Mesenchymal stem cell (in vitro differentiated cells and primary cell): ENCODE data around the gene ICA1L.
"Not testable (repeated sequence)": the region's sequence is repeated elsewhere in the genome, so short reads cannot be mapped to it uniquely, and the experiment has no call there.

ENCODE experiments used
- DNase-seq: peaks from one replicate; pipeline ENCODE4 v3.0.0-alpha.2; 2013
- H2AFZ ChIP-seq: one replicate; pipeline ENCODE4 v1.6.1; 2013; ENCODE audit warnings: low read depth, mild to moderate bottlenecking, control low read depth, inconsistent platforms, low read length, moderate library complexity
- H2AK5ac ChIP-seq: 2 replicates; pipeline ENCODE4 v1.6.1; 2013; ENCODE audit warnings: low read length, moderate library complexity, mild to moderate bottlenecking, inconsistent platforms; ENCODE audit not compliant: severe bottlenecking
- H2BK120ac ChIP-seq: one replicate; pipeline ENCODE4 v1.6.1; 2013; ENCODE audit warnings: low read depth, mild to moderate bottlenecking, inconsistent platforms, low read length, moderate library complexity
- H2BK12ac ChIP-seq, 2 experiments: one replicate each; pipeline ENCODE4 v1.6.1; 2013; ENCODE audit warnings: inconsistent platforms in 2 of 2, low read length in 2 of 2, mild to moderate bottlenecking in 2 of 2, moderate library complexity in 2 of 2, control low read depth in 1 of 2
- H2BK15ac ChIP-seq: one replicate; pipeline ENCODE4 v1.6.1; 2013; ENCODE audit warnings: mild to moderate bottlenecking, low read depth, inconsistent platforms; ENCODE audit not compliant: poor library complexity, severe bottlenecking
- H2BK5ac ChIP-seq: 2 replicates; pipeline ENCODE4 v1.6.1; 2013; ENCODE audit warnings: low read depth, mild to moderate bottlenecking, low read length, control low read depth, inconsistent platforms; ENCODE audit not compliant: poor library complexity, severe bottlenecking
- H3K14ac ChIP-seq, 2 experiments: one replicate each; pipeline ENCODE4 v1.6.1; 2013; ENCODE audit warnings: inconsistent platforms in 2 of 2, low read length in 2 of 2, control low read depth in 1 of 2, mild to moderate bottlenecking in 1 of 2, moderate library complexity in 1 of 2
- H3K18ac ChIP-seq, 2 experiments: one replicate each; pipeline ENCODE4 v1.6.1; 2013; ENCODE audit warnings: inconsistent platforms in 2 of 2, low read length in 2 of 2, control low read depth in 1 of 2, low read depth in 1 of 2, mild to moderate bottlenecking in 1 of 2
- H3K23ac ChIP-seq, 2 experiments: one replicate each; pipeline ENCODE4 v1.6.1; 2013; ENCODE audit warnings: inconsistent platforms in 2 of 2, low read length in 2 of 2, mild to moderate bottlenecking in 2 of 2, moderate library complexity in 2 of 2, control low read depth in 1 of 2
- H3K27ac ChIP-seq: 2 replicates; pipeline ENCODE4 v1.5.1; 2013; ENCODE audit warnings: mild to moderate bottlenecking, moderate library complexity, low read length, control low read depth, inconsistent platforms; ENCODE audit not compliant: poor library complexity, severe bottlenecking
- H3K27me3 ChIP-seq, 2 experiments: 2 replicates each; pipeline versions ENCODE4 v1.6.1 to v1.7.0; 2013; ENCODE audit warnings: low read length in 2 of 2, mild to moderate bottlenecking in 2 of 2, moderate library complexity in 2 of 2, control low read depth in 1 of 2, inconsistent platforms in 1 of 2; ENCODE audit not compliant: control insufficient read depth in 1 of 2, insufficient read depth in 1 of 2
- H3K36me3 ChIP-seq, 2 experiments: 2 replicates each; pipeline versions ENCODE4 v1.6.1 to v1.7.0; 2013; ENCODE audit warnings: low read length in 2 of 2, control low read depth in 1 of 2, inconsistent platforms in 1 of 2, low read depth in 1 of 2, mild to moderate bottlenecking in 1 of 2; ENCODE audit not compliant: insufficient read depth in 2 of 2, control insufficient read depth in 1 of 2
- H3K4ac ChIP-seq, 2 experiments: one replicate each; pipeline ENCODE4 v1.6.1; 2013; ENCODE audit warnings: inconsistent platforms in 2 of 2, low read length in 2 of 2, mild to moderate bottlenecking in 2 of 2, moderate library complexity in 2 of 2, control low read depth in 1 of 2, low read depth in 1 of 2
- H3K4me1 ChIP-seq: 2 replicates; pipeline ENCODE4 v1.6.1; 2013; ENCODE audit warnings: low read depth, low read length, control low read depth; ENCODE audit not compliant: control insufficient read depth, insufficient read depth
- H3K4me2 ChIP-seq: 2 replicates; pipeline ENCODE4 v1.6.1; 2013; ENCODE audit warnings: low read length, mild to moderate bottlenecking, inconsistent platforms; ENCODE audit not compliant: poor library complexity, severe bottlenecking
- H3K4me3 ChIP-seq, 2 experiments: 2 replicates each; pipeline versions ENCODE4 v1.5.1 to v1.7.0; 2013; ENCODE audit warnings: low read length in 2 of 2, mild to moderate bottlenecking in 2 of 2, control low read depth in 1 of 2, low read depth in 1 of 2; ENCODE audit not compliant: insufficient read depth in 1 of 2
- H3K79me1 ChIP-seq: replicated peaks from 2 replicates; pipeline ENCODE4 v1.6.1; 2013; ENCODE audit warnings: mild to moderate bottlenecking, control low read depth, low read length, inconsistent platforms; ENCODE audit not compliant: poor library complexity, severe bottlenecking
- H3K9ac ChIP-seq: 2 replicates; pipeline ENCODE4 v1.7.0; 2013; ENCODE audit warnings: mild to moderate bottlenecking, low read length, moderate library complexity
- H3K9me3 ChIP-seq: 2 replicates; pipeline ENCODE4 v1.7.0; 2013; ENCODE audit warnings: mild to moderate bottlenecking, low read length; ENCODE audit not compliant: control insufficient read depth
- H4K8ac ChIP-seq: one replicate; pipeline ENCODE4 v1.6.1; 2013; ENCODE audit warnings: inconsistent platforms, mild to moderate bottlenecking, low read length, moderate library complexity
- H4K91ac ChIP-seq: one replicate; pipeline ENCODE4 v1.6.1; 2013; ENCODE audit warnings: mild to moderate bottlenecking, low read length, inconsistent platforms
- WGBS: methylation state at CpG from one replicate; pipeline ENCODE4 v1.1.7; 2013; ENCODE audit warnings: mixed read lengths; 5-methylcytosine and 5-hydroxymethylcytosine counted together

Gene ICA1L

DNA sequence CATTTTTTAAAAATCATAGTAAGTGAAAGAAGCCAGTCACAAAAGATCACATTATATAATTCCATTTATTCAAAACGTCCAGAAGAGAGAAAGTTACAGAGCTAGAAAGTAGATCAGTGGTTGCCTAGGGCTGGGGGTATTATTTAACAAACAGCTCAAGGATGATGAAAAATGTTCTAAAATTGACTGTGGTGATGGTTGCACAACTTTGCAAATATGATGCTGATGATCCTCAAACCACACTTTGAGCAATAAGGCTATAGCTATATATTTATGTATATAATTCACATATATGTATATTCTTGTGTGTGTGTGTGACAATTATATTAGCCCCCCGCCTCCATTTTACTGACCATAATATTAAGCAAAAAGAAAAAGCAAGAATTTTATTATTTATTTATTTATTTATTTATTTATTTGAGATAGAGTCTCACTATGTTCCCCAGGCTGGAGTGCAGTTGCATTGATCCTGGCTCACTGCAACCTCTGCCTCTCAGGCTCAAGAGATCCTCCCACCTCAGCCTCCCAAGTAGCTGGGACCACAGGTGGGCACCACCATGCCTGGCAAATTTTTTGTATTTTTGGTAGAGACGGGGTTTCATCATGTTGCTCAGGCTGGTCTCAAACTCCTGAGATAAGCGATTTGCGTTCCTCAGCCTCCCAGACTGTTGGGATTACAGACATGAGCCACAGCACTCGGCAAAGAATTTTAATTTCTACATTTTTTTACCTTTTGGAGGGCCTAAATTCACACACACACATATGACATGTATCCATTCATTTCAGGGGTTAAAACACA lies 38.0 kb upstream of the ICA1L start:
- peak overlapping the region; percentile 97 for H3K9ac ChIP-seq
- H3K4ac ChIP-seq: no peak overlapping the region
- peaks cover 8% of the 10 kb centered on the region for H3K79me1 ChIP-seq
- H2BK5ac ChIP-seq: no peak overlapping the region
- H2BK12ac ChIP-seq: no peak overlapping the region
- H3K27ac ChIP-seq: no peak overlapping the region
- H2BK15ac ChIP-seq: no peak overlapping the region
- H2BK120ac ChIP-seq: no peak overlapping the region
- H4K8ac ChIP-seq: no peak overlapping the region
- no peak overlapping the region for H3K18ac ChIP-seq
- H3K4me3 ChIP-seq: peak overlapping the region in 1 of 2 experiments; percentile 99
- no peak overlapping the region for H3K14ac ChIP-seq
- H3K4me1 ChIP-seq: peaks cover 3% of the 10 kb centered on the region
- no peak overlapping the region for H2AFZ ChIP-seq
- no peak overlapping the region for H3K23ac ChIP-seq
- no peaks in the 10 kb centered on the region for H3K9me3 ChIP-seq
- H2AK5ac ChIP-seq: no peak overlapping the region
- H3K36me3 ChIP-seq: peaks cover 4 to 17% of the 10 kb centered on the region in 2 experiments
- H3K27me3 ChIP-seq: no peaks in the 10 kb centered on the region
- no peak for DNase-seq
- 98% methylated on average over 5 of the region's 6 CpGs for WGBS
- no peak overlapping the region for H4K91ac ChIP-seq
- peak overlapping the region; percentile 45 for H3K4me2 ChIP-seq

DNA sequence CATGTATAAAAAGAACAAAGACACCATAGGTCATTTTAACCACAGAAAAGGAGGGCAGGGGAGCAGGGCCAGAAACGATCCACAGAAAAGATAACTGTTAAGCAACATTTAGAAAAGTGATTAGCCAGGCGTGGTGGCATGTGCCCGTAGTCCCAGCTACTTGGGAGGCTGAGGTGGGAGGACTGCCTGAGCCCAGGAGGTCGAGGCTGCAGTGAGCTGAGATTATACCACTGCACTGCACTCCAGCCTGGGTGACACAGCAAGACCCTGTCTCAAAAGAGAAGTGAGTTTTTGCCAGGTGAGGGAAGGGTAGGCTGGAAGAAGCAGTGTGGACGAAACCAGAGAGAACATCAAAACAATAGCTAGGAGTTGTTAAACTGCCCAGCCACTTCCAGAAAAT lies 36.6 kb upstream of the ICA1L start:
- Histone ChIP-seq H3K27ac (no peak overlapping the region), H4K91ac (no peak overlapping the region), H3K9ac (no peak overlapping the region), H3K36me3 (peaks cover 4 to 17% of the 10 kb centered on the region in 2 experiments), H3K4me3 (no peak overlapping the region), H3K27me3 (no peaks in the 10 kb centered on the region), H2BK5ac (no peak overlapping the region), H3K9me3 (no peaks in the 10 kb centered on the region), H3K23ac (no peak overlapping the region), H3K4me1 (peaks cover 3% of the 10 kb centered on the region), H3K4me2 (no peak overlapping the region), H2BK15ac (no peak overlapping the region), H2BK120ac (no peak overlapping the region), H2AK5ac (no peak overlapping the region), H3K4ac (no peak overlapping the region), H3K79me1 (peaks cover 8% of the 10 kb centered on the region), H2AFZ (no peak overlapping the region), H3K18ac (no peak overlapping the region), H3K14ac (no peak overlapping the region), H4K8ac (no peak overlapping the region), H2BK12ac (no peak overlapping the region)
- WGBS: 94% methylated on average over 4 of the region's 5 CpGs
- no peak for DNase-seq

DNA sequence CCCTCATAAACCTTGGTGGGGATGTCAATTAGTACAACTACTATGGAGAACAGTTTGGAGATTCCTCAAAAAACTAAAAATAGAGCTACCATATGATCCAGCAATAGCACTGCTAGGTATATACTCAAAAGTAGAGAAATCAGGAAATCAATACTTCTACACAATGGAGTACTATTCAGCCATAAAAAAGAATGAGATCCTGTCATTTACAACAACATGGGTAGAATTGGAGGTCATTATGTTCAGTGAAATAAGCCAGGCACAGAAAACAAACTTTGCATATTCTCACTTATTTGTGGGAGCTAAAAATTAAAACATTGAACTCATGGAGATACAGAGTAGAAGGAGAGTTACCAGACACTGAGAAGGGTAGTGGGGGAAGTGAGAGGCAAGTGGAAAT lies 33.9 kb upstream of the ICA1L start:
- not testable (repeated sequence) for H3K4ac ChIP-seq, H4K8ac ChIP-seq, H2BK12ac ChIP-seq, H3K9ac ChIP-seq, H3K23ac ChIP-seq, H3K14ac ChIP-seq, H3K27me3 ChIP-seq, H2AFZ ChIP-seq, H2BK15ac ChIP-seq, H3K4me2 ChIP-seq, H2BK120ac ChIP-seq, H3K27ac ChIP-seq, H2AK5ac ChIP-seq, H2BK5ac ChIP-seq, H3K4me1 ChIP-seq, H4K91ac ChIP-seq, H3K4me3 ChIP-seq, H3K18ac ChIP-seq, DNase-seq, H3K9me3 ChIP-seq
- Histone ChIP-seq H3K36me3 (peaks cover 4 to 37% of the 10 kb centered on the region in 2 experiments), H3K79me1 (peaks cover 12% of the 10 kb centered on the region)

DNA sequence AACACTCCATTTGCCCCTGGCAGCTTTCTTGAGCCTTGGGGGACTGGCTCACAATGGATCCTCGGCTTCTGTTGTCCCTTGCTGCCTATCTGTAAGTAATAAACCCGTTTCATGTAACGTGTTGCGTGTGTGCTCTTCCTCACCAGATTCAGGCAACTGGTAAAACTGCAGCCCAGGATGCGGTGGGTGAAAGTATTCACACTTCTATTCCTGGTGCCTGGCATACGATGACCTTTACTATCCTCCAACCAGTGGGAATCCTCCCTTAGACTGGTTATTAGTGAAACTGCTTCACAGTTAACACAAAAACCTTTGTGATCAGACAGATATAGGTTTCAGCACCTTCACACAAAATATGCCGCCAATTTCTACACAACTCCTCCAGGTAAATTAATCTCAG lies 13.6 kb upstream of the ICA1L start:
- Histone ChIP-seq H4K91ac (no peak overlapping the region), H3K27ac (no peak overlapping the region)

More for the DNA sequence above, 13.6 kb upstream of the ICA1L start:
- Histone ChIP-seq H3K79me1 (peaks cover 9% of the 10 kb centered on the region), H3K18ac (no peak overlapping the region), H3K9ac (no peak overlapping the region), H3K9me3 (no peaks in the 10 kb centered on the region), H2BK5ac (no peak overlapping the region), H3K4me1 (no peaks in the 10 kb centered on the region), H3K4ac (no peak overlapping the region), H2BK15ac (peak overlapping the region; percentile 67), H2BK120ac (no peak overlapping the region), H4K8ac (no peak overlapping the region), H3K14ac (no peak overlapping the region), H3K4me2 (no peak overlapping the region), H3K4me3 (no peak overlapping the region), H2BK12ac (no peak overlapping the region), H3K36me3 (peaks cover 22 to 72% of the 10 kb centered on the region in 2 experiments), H2AK5ac (no peak overlapping the region), H3K23ac (no peak overlapping the region), H2AFZ (no peak overlapping the region), H3K27me3 (no peaks in the 10 kb centered on the region)
- DNase-seq: no peak
- WGBS: 98% methylated on average over 7 of the region's 7 CpGs
